GM18499 (cell line): ENCODE measurements around the gene POU2AF1.

Experiments used
- ATAC-seq: cut with Tn5 transposase; IDR thresholded peaks from one replicate; pipeline ENCODE4 v1.9.1; 2021; ENCODE audit warnings: moderate number of reproducible peaks; ENCODE audit not compliant: insufficient read depth, unreplicated experiment

Gene POU2AF1

GRCh38 chr11:111378861-111379601 is at the start of gene POU2AF1:
POU2AF1 (minus strand) TSS chr11:111379275; CDS start chr11:111379177, 98 bp downstream.
- ATAC-seq = peak; percentile 35

GRCh38 chr11:111428113-111428876 is 49.2 kb upstream of the POU2AF1 start:
- no peak for ATAC-seq

- no peak for ATAC-seq
Measured at GRCh38 chr11:111427471-111427912, 48.4 kb upstream of the POU2AF1 start.

- ATAC-seq = no peak
Measured at GRCh38 chr11:111426617-111427016, 47.5 kb upstream of the POU2AF1 start.

- ATAC-seq = no peak
Measured at GRCh38 chr11:111423250-111423615, 44.2 kb upstream of the POU2AF1 start.

GRCh38 chr11:111422494-111423249 is 43.6 kb upstream of the POU2AF1 start:
- ATAC-seq = peak; percentile 61

- ATAC-seq = no peak
Measured at GRCh38 chr11:111421251-111421650, 42.2 kb upstream of the POU2AF1 start.

GRCh38 chr11:111419641-111420327 is 40.7 kb upstream of the POU2AF1 start:
- ATAC-seq = no peak

GRCh38 chr11:111419181-111419580 is 40.1 kb upstream of the POU2AF1 start:
- no peak for ATAC-seq

- ATAC-seq = no peak
Measured at GRCh38 chr11:111418436-111418787, 39.3 kb upstream of the POU2AF1 start.

GRCh38 chr11:111417766-111418435 is 38.8 kb upstream of the POU2AF1 start:
- ATAC-seq = peak; percentile 28

- peak; percentile 43 for ATAC-seq
Measured at GRCh38 chr11:111417011-111417765, 38.1 kb upstream of the POU2AF1 start.

GRCh38 chr11:111416231-111416960 is 37.3 kb upstream of the POU2AF1 start:
- no peak for ATAC-seq

GRCh38 chr11:111414936-111415335 is 35.9 kb upstream of the POU2AF1 start:
- ATAC-seq = no peak

- ATAC-seq = no peak
Measured at GRCh38 chr11:111414267-111414931, 35.3 kb upstream of the POU2AF1 start.

GRCh38 chr11:111413849-111414248 is 34.8 kb upstream of the POU2AF1 start:
- no peak for ATAC-seq

- no peak for ATAC-seq
Measured at GRCh38 chr11:111412293-111412692, 33.2 kb upstream of the POU2AF1 start.

- no peak for ATAC-seq
Measured at GRCh38 chr11:111411456-111411855, 32.4 kb upstream of the POU2AF1 start.
